Endothelial cell of umbilical vein (primary cell): ENCODE measurements around the gene MTA1. TPM values are rescaled to one million over a fixed set of nuclear protein-coding genes. Genes with fewer than 3 reads are reported as not detected.

Experiments
- BruUV-seq: library from RNA; stranded (reverse); fragments of 400-500 nt; replicated peaks from 2 replicates; lab custom pipeline; 2021; lab: Mats Ljungman, UMichigan
- CTCF ChIA-PET: fragments of 300-600, 350-600 bp; sonication (Branson Sonifier 250); formaldehyde crosslinking; loops from one replicate; lab custom pipeline; 2021; ENCODE audit warnings: antibody characterized with exemption, inconsistent platforms; lab: Charles Lee
- POLR2A ChIA-PET: fragments of 300-600, 350-600 bp; sonication (Branson Sonifier 250); formaldehyde crosslinking; loops from one replicate; lab custom pipeline; 2021; ENCODE audit warnings: antibody characterized with exemption, inconsistent platforms; lab: Charles Lee
- DNase-seq: peaks from one replicate; pipeline ENCODE4 v3.0.0-alpha.2; 2011; ENCODE audit warnings: low read depth, low spot score
- FAIRE-seq: peaks from 2 replicates; lab custom pipeline; 2011; peaks lifted over from hg19 to GRCh38; lab: Jason Lieb, UNC
- H2AFZ ChIP-seq: 2 replicates; pipeline ENCODE4 v1.6.0; 2012; ENCODE audit warnings: low read depth, low read length, control low read depth, inconsistent platforms
- H3K27ac ChIP-seq: 2 replicates; pipeline ENCODE4 v1.5.1; 2011; ENCODE audit warnings: low read depth, mild to moderate bottlenecking, control low read depth, low read length, moderate library complexity; ENCODE audit not compliant: insufficient read depth
- H3K27me3 ChIP-seq, 2 experiments: 2 replicates each; pipeline versions ENCODE4 v1.6.0 to v1.6.1; 2011; ENCODE audit warnings: low read length in 2 of 2, mixed read lengths in 1 of 2; ENCODE audit not compliant: control insufficient read depth in 2 of 2, insufficient read depth in 2 of 2
- H3K36me3 ChIP-seq, 2 experiments: 2 replicates in 1 of 2; 3 replicates in 1 of 2; pipeline ENCODE4 v1.5.1; 2011; ENCODE audit warnings: low read length in 2 of 2, mild to moderate bottlenecking in 1 of 2, moderate library complexity in 1 of 2; ENCODE audit not compliant: control insufficient read depth in 2 of 2, insufficient read depth in 2 of 2; ENCODE audit errors: extremely low read depth in 1 of 2
- H3K4me1 ChIP-seq: 3 replicates; pipeline ENCODE4 v1.5.1; 2011; ENCODE audit warnings: mild to moderate bottlenecking, low read length; ENCODE audit not compliant: control insufficient read depth, insufficient read depth; ENCODE audit errors: extremely low read depth
- H3K4me2 ChIP-seq: 2 replicates; pipeline ENCODE4 v1.6.1; 2011; ENCODE audit warnings: low read length, control low read depth, mixed read lengths; ENCODE audit not compliant: insufficient read depth
- H3K4me3 ChIP-seq, 3 experiments: fragments of 200-600 bp in 1 of 3; sonication (generic), shearing (Covaris generic) in 1 of 3; replicated peaks in 1 of 3; 2 replicates each; pipeline ENCODE4 v1.5.1; 2011 to 2016; ENCODE audit warnings: control low read depth in 3 of 3, low read length in 3 of 3, mild to moderate bottlenecking in 2 of 3, inconsistent platforms in 1 of 3, low read depth in 1 of 3, moderate library complexity in 1 of 3; ENCODE audit not compliant: insufficient read depth in 1 of 3
- H3K79me2 ChIP-seq: 2 replicates; pipeline ENCODE4 v1.6.0; 2012; ENCODE audit warnings: low read length, inconsistent platforms; ENCODE audit not compliant: control insufficient read depth, insufficient read depth
- H3K9ac ChIP-seq: replicated peaks from 2 replicates; pipeline ENCODE3; 2011; ENCODE audit warnings: low read length, control low read depth; ENCODE audit not compliant: insufficient read depth; ENCODE audit errors: extremely low read depth
- H3K9me1 ChIP-seq: replicated peaks from 3 replicates; pipeline ENCODE4 v1.6.0; 2011; ENCODE audit warnings: mild to moderate bottlenecking, low read length; ENCODE audit not compliant: control insufficient read depth, insufficient read depth; ENCODE audit errors: extremely low read depth
- H3K9me3 ChIP-seq: replicated peaks from 2 replicates; pipeline ENCODE4 v1.5.1; 2012; ENCODE audit warnings: low read length, inconsistent platforms; ENCODE audit not compliant: control insufficient read depth, insufficient read depth
- H4K20me1 ChIP-seq: replicated peaks from 2 replicates; pipeline ENCODE3; 2011; ENCODE audit warnings: mild to moderate bottlenecking, low read length; ENCODE audit not compliant: control insufficient read depth, insufficient read depth; ENCODE audit errors: extremely low read depth
- EZH2 ChIP-seq: IDR thresholded peaks from 2 replicates; pipeline ENCODE4 v1.6.1; 2012; ENCODE audit warnings: borderline replicate concordance, low read depth, mild to moderate bottlenecking, moderate library complexity, low read length, inconsistent platforms; ENCODE audit not compliant: severe bottlenecking
- FOS ChIP-seq: IDR thresholded peaks from 2 replicates; pipeline ENCODE4 v1.6.1; 2011; ENCODE audit warnings: mild to moderate bottlenecking, low read length, moderate library complexity, borderline replicate concordance; ENCODE audit not compliant: insufficient read depth
- GATA2 ChIP-seq: IDR thresholded peaks from 2 replicates; pipeline ENCODE4 v1.7.0; 2011; ENCODE audit warnings: low read depth, mild to moderate bottlenecking, moderate library complexity, mixed read lengths, low read length; ENCODE audit not compliant: insufficient read length, insufficient read depth
- JUN ChIP-seq: IDR thresholded peaks from 2 replicates; pipeline ENCODE4 v1.6.1; 2011; ENCODE audit warnings: borderline replicate concordance, low read depth; ENCODE audit not compliant: insufficient read length, insufficient read depth
- MYC ChIP-seq: IDR thresholded peaks from one replicate; pipeline ENCODE4 v1.6.1; 2011; ENCODE audit warnings: mild to moderate bottlenecking, low read depth, low read length
- POLR2AphosphoS5 ChIP-seq: IDR thresholded peaks from 2 replicates; pipeline ENCODE4 v1.6.1; 2012; ENCODE audit warnings: low read depth, mild to moderate bottlenecking, control low read depth, low read length, moderate library complexity; ENCODE audit not compliant: insufficient read depth
- dilution Hi-C: fragments of 300-500 bp; cut with MboI; formaldehyde crosslinking; loops from one replicate; pipeline ENCODE4 v1.15.0; 2019; ENCODE audit warnings: low sequenced_read_pairs; ENCODE audit not compliant: extremely low pct_ligation_motif_present
- intact Hi-C: fragments of 100-400 bp; cut with micrococcal nuclease; formaldehyde crosslinking; loops from one replicate; pipeline ENCODE4 v1.10.0; 2022
- polyA plus RNA-seq, 4 experiments: library from polyadenylated mRNA; depleted of rRNA in 3 of 4; stranded (reverse) in 3 of 4; unstranded in 1 of 4; fragments of >200 nt; gene quantifications; 2 replicates each; pipeline versions ENCODE4 v1.2.1 to v1.2.3, GENCODE V29; 2011 to 2012; ENCODE audit warnings: missing spikeins in 1 of 4
- total RNA-seq: library from RNA; stranded (reverse); gene quantifications from 2 replicates; pipeline ENCODE4 v1.2.3, GENCODE V29; 2021

Gene MTA1
- total and polyA plus RNA-seq, 2 donors (not counting 3 experiments of a cell fraction or from before 2014, with no cell fraction given), result 85.2 to 167 TPM

DNA sequence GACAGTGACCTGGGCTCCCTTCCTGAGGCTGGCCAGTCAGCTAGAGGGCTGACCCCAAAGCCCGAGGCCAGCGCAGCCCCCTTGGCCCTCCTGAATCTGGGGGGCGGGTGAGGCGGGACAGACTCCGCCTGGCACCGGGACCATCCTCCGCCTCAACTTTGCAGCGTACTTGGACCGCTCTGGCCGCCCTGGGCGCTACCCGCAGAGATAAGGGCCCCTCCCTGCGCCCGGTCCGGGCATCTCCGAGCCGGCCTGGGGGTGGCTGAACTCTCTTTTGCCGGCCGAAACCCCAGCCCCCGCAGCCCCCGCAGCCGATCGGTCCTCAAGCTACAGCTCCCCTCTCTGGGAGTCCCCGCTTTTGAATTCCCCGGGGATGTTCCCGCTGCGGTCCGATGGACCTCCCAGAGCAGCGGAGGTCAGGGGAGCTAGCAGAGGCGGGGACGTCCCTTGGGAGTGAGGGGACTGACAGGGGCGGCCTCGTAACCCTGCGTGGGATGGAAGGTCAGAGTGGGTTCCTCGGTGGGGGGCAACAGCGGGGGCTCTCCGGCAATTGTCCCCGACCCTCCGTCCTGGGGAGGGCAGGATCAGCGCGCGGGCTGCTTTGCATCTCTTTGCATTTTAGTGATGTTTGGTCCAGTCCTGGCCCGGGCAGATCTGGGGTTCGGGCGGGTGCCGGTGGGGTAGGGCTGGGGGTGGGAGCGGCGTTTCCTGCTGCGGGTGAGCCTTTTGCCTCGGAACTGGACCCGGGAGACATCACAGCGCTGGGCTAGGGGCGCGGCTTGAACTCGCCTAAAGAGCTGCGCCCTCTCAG is 66.7 kb downstream of the MTA1 start, which contains the start of gene CRIP1:
Gene CRIP1, plus strand, starts transcription at position 724 of the 811 bp plus-strand sequence. CDS start 374 bp downstream, outside the sequence.
- Histone ChIP-seq H3K27ac (no peak within 1 kb of the TSS), H4K20me1 (no peaks in the 10 kb centered on the region), H3K9me3 (no peaks in the 10 kb centered on the region), H3K27me3 (peaks cover 0 to 12% of the 10 kb centered on the region in 2 experiments), H3K36me3 (no peaks in the 10 kb centered on the region), H3K4me2 (no peak within 1 kb of the TSS), H3K4me3 (no peak within 1 kb of the TSS), H3K9me1 (no peaks in the 10 kb centered on the region), H3K79me2 (no peaks in the 10 kb centered on the region), H3K9ac (no peak within 1 kb of the TSS), H2AFZ (no peak within 1 kb of the TSS), H3K4me1 (peaks cover 11% of the 10 kb centered on the region)
- intact Hi-C loops, result no loop called here
- CTCF ChIA-PET, result interaction anchor here (0.9 to 1.5 kb wide), 4 partner anchors 9 to 116 kb away, joined by 3 to 6 read pairs (median 4); no protein-coding TSS in a partner anchor
- DNase-seq, result no peak
- TF ChIP-seq JUN (no peak), MYC (no peak), EZH2 (peak; percentile 84), POLR2AphosphoS5 (no peak), GATA2 (peak; percentile 28)
- BruUV-seq, result no TSS peak
- dilution Hi-C loops, result no loop called here
- FAIRE-seq, result no peak
- POLR2A ChIA-PET, result no interaction called here

DNA sequence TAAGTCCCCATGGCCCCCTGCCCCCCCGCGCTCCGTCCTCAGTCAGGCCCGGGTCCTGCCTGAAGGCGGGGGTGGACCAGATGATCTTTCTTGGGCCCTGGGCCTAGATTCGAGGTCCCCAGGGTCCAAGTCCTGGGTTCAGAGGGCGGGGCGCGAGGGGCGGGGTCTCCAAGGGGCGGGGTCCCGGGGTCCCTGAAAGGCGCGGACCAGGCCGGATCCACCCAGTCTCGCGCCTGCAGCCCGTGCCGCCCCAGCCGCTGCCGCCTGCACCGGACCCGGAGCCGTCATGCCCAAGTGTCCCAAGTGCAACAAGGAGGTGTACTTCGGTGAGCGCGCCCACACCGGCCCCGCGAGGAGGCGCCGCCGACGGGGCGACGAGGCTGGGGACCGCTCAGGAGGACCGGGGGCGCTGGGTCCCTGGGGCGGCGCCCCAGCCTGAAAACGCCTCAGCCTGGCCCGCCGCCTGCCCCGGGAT is 67.4 kb downstream of the MTA1 start:
- H3K4me3 ChIP-seq, result no peak overlapping the region
- intact Hi-C loops, result no loop called here
- FAIRE-seq (no peak), DNase-seq (no peak)
- H3K36me3 ChIP-seq, result no peaks in the 10 kb centered on the region
- H3K79me2 ChIP-seq, result peaks cover 3% of the 10 kb centered on the region
- no peak for TF ChIP-seq FOS
- peak; percentile 84 for TF ChIP-seq EZH2
- no peak overlapping the region for H3K27ac ChIP-seq
- no peaks in the 10 kb centered on the region for H3K9me1 ChIP-seq
- peaks cover 0 to 12% of the 10 kb centered on the region in 2 experiments for H3K27me3 ChIP-seq
- H3K9ac ChIP-seq, result no peak overlapping the region
- CTCF ChIA-PET, result interaction anchor here (0.9 to 1.5 kb wide), 4 partner anchors 10 to 116 kb away, joined by 3 to 6 read pairs (median 4); no protein-coding TSS in a partner anchor
- no TSS peak for BruUV-seq
- H3K4me1 ChIP-seq, result peaks cover 9% of the 10 kb centered on the region
- dilution Hi-C loops, result no loop called here
- H4K20me1 ChIP-seq, result no peaks in the 10 kb centered on the region
- POLR2A ChIA-PET, result no interaction called here
- H3K9me3 ChIP-seq, result no peaks in the 10 kb centered on the region
- no peak overlapping the region for H3K4me2 ChIP-seq
- no peak overlapping the region for H2AFZ ChIP-seq
